Measurements from ENCODE around the gene POLN. TPM values are rescaled to one million over a fixed set of nuclear protein-coding genes. Genes with fewer than 3 reads are reported as not detected.

POLN gene
- total RNA-seq, 1 donor from 2014 or later: 3.4 TPM

GRCh38 chr4:2083116-2083825 is 158.7 kb downstream of the POLN start:
- DNase-seq (ENCODE audit: low read depth in 2 of 2): no peak

- DNase-seq (ENCODE audit: low read depth in 2 of 2): no peak
Observed at GRCh38 chr4:2082627-2083026, 159.3 kb downstream of the POLN start.

GRCh38 chr4:2082118-2082517 is 159.8 kb downstream of the POLN start:
- DNase-seq (ENCODE audit: low read depth in 2 of 2): no peak

- no peak for DNase-seq (ENCODE audit: low read depth in 2 of 2)
Observed at GRCh38 chr4:2081540-2081939, 160.4 kb downstream of the POLN start.

- DNase-seq (ENCODE audit: low read depth in 2 of 2): no peak
Observed at GRCh38 chr4:2080429-2081300, 161.3 kb downstream of the POLN start.

- DNase-seq (ENCODE audit: low read depth in 2 of 2): no peak
Observed at GRCh38 chr4:2079926-2080325, 162.0 kb downstream of the POLN start.

- no peak for DNase-seq (ENCODE audit: low read depth in 2 of 2)
Observed at GRCh38 chr4:2079006-2079405, 162.9 kb downstream of the POLN start.

GRCh38 chr4:2078584-2078983 is 163.3 kb downstream of the POLN start:
- no peak for DNase-seq (ENCODE audit: low read depth in 2 of 2)

- DNase-seq (ENCODE audit: low read depth in 2 of 2): no peak
Observed at GRCh38 chr4:2077537-2078460, 164.1 kb downstream of the POLN start.

GRCh38 chr4:2076908-2077536 is 164.9 kb downstream of the POLN start:
- no peak for DNase-seq (ENCODE audit: low read depth in 2 of 2)

- DNase-seq (ENCODE audit: low read depth in 2 of 2): no peak
Observed at GRCh38 chr4:2075987-2076907, 165.7 kb downstream of the POLN start.

- no peak for DNase-seq (ENCODE audit: low read depth in 2 of 2)
Observed at GRCh38 chr4:2075171-2075986, 166.5 kb downstream of the POLN start.

GRCh38 chr4:2074588-2074987 is 167.3 kb downstream of the POLN start:
- DNase-seq (ENCODE audit: low read depth in 2 of 2): no peak

GRCh38 chr4:2073808-2074481 is 168.0 kb downstream of the POLN start:
- no peak for DNase-seq (ENCODE audit: low read depth in 2 of 2)

GRCh38 chr4:2072971-2073807 is 168.7 kb downstream of the POLN start:
- DNase-seq (ENCODE audit: low read depth in 2 of 2): no peak

GRCh38 chr4:2071912-2072867 is 169.7 kb downstream of the POLN start:
- no peak for DNase-seq (ENCODE audit: low read depth in 2 of 2)
